Measurements from ENCODE around the gene RNF144A.

Gene RNF144A

GRCh38 chr2:6951046-6951445 is 33.8 kb downstream of the RNF144A start:
- no peak for DNase-seq

- DNase-seq, result no peak
Observed at GRCh38 chr2:6952101-6952500, 34.9 kb downstream of the RNF144A start.

- DNase-seq, result no peak
Observed at GRCh38 chr2:6954586-6954985, 37.4 kb downstream of the RNF144A start.

GRCh38 chr2:6955511-6956136 is 38.4 kb downstream of the RNF144A start:
- DNase-seq, result no peak

- DNase-seq, result no peak
Observed at GRCh38 chr2:6956566-6956965, 39.4 kb downstream of the RNF144A start.

GRCh38 chr2:6957031-6957714 is 40.0 kb downstream of the RNF144A start:
- DNase-seq, result no peak

GRCh38 chr2:6957910-6958615 is 40.9 kb downstream of the RNF144A start:
- DNase-seq, result no peak

- DNase-seq, result no peak
Observed at GRCh38 chr2:6958616-6959235, 41.5 kb downstream of the RNF144A start.

- no peak for DNase-seq
Observed at GRCh38 chr2:6959751-6960150, 42.5 kb downstream of the RNF144A start.

- DNase-seq, result no peak
Observed at GRCh38 chr2:6960659-6961058, 43.4 kb downstream of the RNF144A start.

GRCh38 chr2:6963727-6964126 is 46.5 kb downstream of the RNF144A start:
- no peak for DNase-seq

- no peak for DNase-seq
Observed at GRCh38 chr2:6965071-6965795, 48.0 kb downstream of the RNF144A start.

- no peak for DNase-seq
Observed at GRCh38 chr2:6966446-6966940, 49.3 kb downstream of the RNF144A start.

- DNase-seq, result no peak
Observed at GRCh38 chr2:6967301-6967700, 50.1 kb downstream of the RNF144A start.

- no peak for DNase-seq
Observed at GRCh38 chr2:6968319-6969100, 51.3 kb downstream of the RNF144A start.

GRCh38 chr2:6970551-6970950 is 53.3 kb downstream of the RNF144A start:
- no peak for DNase-seq

GRCh38 chr2:6970976-6971480 is 53.8 kb downstream of the RNF144A start:
- no peak for DNase-seq

GRCh38 chr2:6971502-6971901 is 54.3 kb downstream of the RNF144A start:
- DNase-seq, result no peak

- DNase-seq, result no peak
Observed at GRCh38 chr2:6972067-6972710, 55.0 kb downstream of the RNF144A start.

- DNase-seq, result no peak
Observed at GRCh38 chr2:6973895-6974545, 56.8 kb downstream of the RNF144A start.

- DNase-seq, result no peak
Observed at GRCh38 chr2:6975988-6976387, 58.8 kb downstream of the RNF144A start.
